GM12892 (cell line): ENCODE results near the gene THUMPD1.

Experiments used
- POLR2A ChIP-seq: IDR thresholded peaks from 2 replicates; pipeline ENCODE4 v1.6.1; 2011; ENCODE audit warnings: low read depth, low read length, control low read depth
- POLR2AphosphoS5 ChIP-seq: IDR thresholded peaks from 2 replicates; pipeline ENCODE4 v1.6.1; 2011; ENCODE audit warnings: low read depth, low read length, control low read depth
- TAF1 ChIP-seq: IDR thresholded peaks from 2 replicates; pipeline ENCODE4 v1.6.1; 2011; ENCODE audit warnings: low read depth, mild to moderate bottlenecking, control low read depth, low read length, borderline replicate concordance

DNA sequence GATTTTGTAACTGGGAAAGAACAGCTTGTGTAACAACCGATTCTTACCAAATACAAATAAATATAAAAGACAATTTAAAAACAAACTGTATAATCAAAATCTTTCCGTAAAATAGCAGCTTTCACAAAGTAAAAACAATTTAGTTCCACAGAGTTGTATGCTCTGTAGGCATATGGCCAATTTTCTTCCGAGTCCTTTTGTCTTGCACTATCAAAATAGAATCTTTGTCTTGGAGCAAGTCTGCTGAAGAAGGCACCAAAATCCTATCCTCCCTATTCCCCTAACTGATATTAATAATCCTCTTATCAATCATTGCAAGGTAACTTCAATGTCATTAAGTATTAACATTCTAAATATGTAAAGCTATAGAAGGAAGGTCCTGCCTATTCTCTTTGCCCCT, 7.6 kb downstream of the THUMPD1 start:
- TF ChIP-seq POLR2A (no peak; the same call in 1 of the 2 replicates), POLR2AphosphoS5 (no peak), TAF1 (no peak)
